ENCODE results near the gene SLC16A1.

GRCh38 chr1:112904071-112904830 is 51.7 kb downstream of the SLC16A1 start:
- TF ChIP-seq, protein P1, sequence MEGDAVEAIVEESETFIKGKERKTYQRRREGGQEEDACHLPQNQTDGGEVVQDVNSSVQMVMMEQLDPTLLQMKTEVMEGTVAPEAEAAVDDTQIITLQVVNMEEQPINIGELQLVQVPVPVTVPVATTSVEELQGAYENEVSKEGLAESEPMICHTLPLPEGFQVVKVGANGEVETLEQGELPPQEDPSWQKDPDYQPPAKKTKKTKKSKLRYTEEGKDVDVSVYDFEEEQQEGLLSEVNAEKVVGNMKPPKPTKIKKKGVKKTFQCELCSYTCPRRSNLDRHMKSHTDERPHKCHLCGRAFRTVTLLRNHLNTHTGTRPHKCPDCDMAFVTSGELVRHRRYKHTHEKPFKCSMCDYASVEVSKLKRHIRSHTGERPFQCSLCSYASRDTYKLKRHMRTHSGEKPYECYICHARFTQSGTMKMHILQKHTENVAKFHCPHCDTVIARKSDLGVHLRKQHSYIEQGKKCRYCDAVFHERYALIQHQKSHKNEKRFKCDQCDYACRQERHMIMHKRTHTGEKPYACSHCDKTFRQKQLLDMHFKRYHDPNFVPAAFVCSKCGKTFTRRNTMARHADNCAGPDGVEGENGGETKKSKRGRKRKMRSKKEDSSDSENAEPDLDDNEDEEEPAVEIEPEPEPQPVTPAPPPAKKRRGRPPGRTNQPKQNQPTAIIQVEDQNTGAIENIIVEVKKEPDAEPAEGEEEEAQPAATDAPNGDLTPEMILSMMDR (conservative IDR thresholded peaks at IDR 0.05): no peak
- no peak for TF ChIP-seq EZH2 (IDR thresholded peaks at IDR 0.05; ENCODE audit: low read depth)
